SK-N-SH (cell line): ENCODE measurements around the gene ADAMTS10. TPM values are rescaled to one million over a fixed set of nuclear protein-coding genes. Genes with fewer than 3 reads are reported as not detected.
"Not testable (repeated sequence)": the region's sequence is repeated elsewhere in the genome, so short reads cannot be mapped to it uniquely, and the experiment has no call there.

Source experiments
- CTCF ChIA-PET: fragments of 300-600, 350-600 bp; formaldehyde crosslinking; extraction: SDS; loops from one replicate; lab custom pipeline; 2021; lab: Yijun Ruan, JAX
- POLR2A ChIA-PET: fragments of 350-600 bp; sonication (Branson Sonifier 250); formaldehyde crosslinking; extraction: SDS; loops from one replicate; lab custom pipeline; 2020; ENCODE audit warnings: antibody characterized with exemption, inconsistent platforms; lab: Yijun Ruan, JAX
- DNase-seq: peaks from one replicate; pipeline ENCODE4 v3.0.0; 2012
- H2AFZ ChIP-seq: fragments of 200-600 bp; sonication (generic); 2 replicates; pipeline ENCODE4 v1.8.1; 2016; ENCODE audit warnings: antibody characterized with exemption, mild to moderate bottlenecking, low read depth
- H3F3A ChIP-seq: fragments of 200-600 bp; sonication (generic); replicated peaks from 2 replicates; pipeline ENCODE3; 2016; ENCODE audit warnings: antibody characterized with exemption, mild to moderate bottlenecking; ENCODE audit not compliant: insufficient read depth
- H3K27ac ChIP-seq, 2 experiments: fragments of 200-500 bp in 1 of 2; fragments of 200-600 bp in 1 of 2; sonication (Bioruptor generic) in 1 of 2; sonication (generic), shearing (Covaris generic) in 1 of 2; 2 replicates each; pipeline versions ENCODE4 v1.5.1 to v1.6.1; 2014 to 2016; ENCODE audit warnings: low read depth in 2 of 2, inconsistent platforms in 1 of 2, low read length in 1 of 2, mild to moderate bottlenecking in 1 of 2, mixed read lengths in 1 of 2
- H3K27me3 ChIP-seq: fragments of 200-600 bp; sonication (generic), shearing (Covaris generic); 2 replicates; pipeline ENCODE4 v1.6.1; 2016; ENCODE audit warnings: mixed run types; ENCODE audit not compliant: insufficient read depth
- H3K36me3 ChIP-seq, 2 experiments: fragments of 200-500 bp in 1 of 2; fragments of 200-600 bp in 1 of 2; sonication (Bioruptor generic) in 1 of 2; sonication (generic) in 1 of 2; replicated peaks in 1 of 2; 2 replicates each; pipeline versions ENCODE3 to v1.5.1; 2014 to 2016; ENCODE audit warnings: low read length in 1 of 2, mild to moderate bottlenecking in 1 of 2; ENCODE audit not compliant: insufficient read depth in 2 of 2, control insufficient read depth in 1 of 2
- H3K4me1 ChIP-seq, 2 experiments: fragments of 200-500 bp in 1 of 2; fragments of 200-600 bp in 1 of 2; sonication (Bioruptor generic) in 1 of 2; sonication (generic), shearing (Covaris generic) in 1 of 2; 2 replicates each; pipeline versions ENCODE4 v1.5.1 to v1.6.1; 2014 to 2016; ENCODE audit warnings: low read depth in 1 of 2, low read length in 1 of 2, mixed run types in 1 of 2; ENCODE audit not compliant: insufficient read depth in 2 of 2, control insufficient read depth in 1 of 2
- H3K4me2 ChIP-seq: fragments of 200-600 bp; sonication (generic), shearing (Covaris generic); 2 replicates; pipeline ENCODE4 v1.6.1; 2017; ENCODE audit warnings: mixed run types
- H3K4me3 ChIP-seq, 2 experiments: fragments of 200-500 bp in 1 of 2; fragments of 200-600 bp in 1 of 2; sonication (Bioruptor generic) in 1 of 2; sonication (generic), shearing (Covaris generic) in 1 of 2; 2 replicates each; pipeline versions ENCODE4 v1.5.1 to v1.8.1; 2014 to 2016; ENCODE audit warnings: low read depth in 2 of 2, inconsistent platforms in 1 of 2, low read length in 1 of 2, mild to moderate bottlenecking in 1 of 2, mixed read lengths in 1 of 2, moderate library complexity in 1 of 2
- H3K79me2 ChIP-seq: fragments of 200-600 bp; sonication (generic); 2 replicates; pipeline ENCODE4 v1.8.1; 2017; ENCODE audit warnings: mild to moderate bottlenecking; ENCODE audit not compliant: insufficient read depth
- H3K9ac ChIP-seq: fragments of 200-600 bp; sonication (generic); 2 replicates; pipeline ENCODE4 v1.6.1; 2017; ENCODE audit warnings: mixed run types
- H3K9me2 ChIP-seq: fragments of 200-600 bp; sonication (generic); 2 replicates; pipeline ENCODE4 v1.6.1; 2017; ENCODE audit warnings: mixed run types
- H3K9me3 ChIP-seq: fragments of 200-600 bp; sonication (generic); 2 replicates; pipeline ENCODE4 v1.6.1; 2017; ENCODE audit warnings: mixed run types, mild to moderate bottlenecking, moderate library complexity
- H4K20me1 ChIP-seq: fragments of 200-600 bp; sonication (generic); 2 replicates; pipeline ENCODE4 v1.6.1; 2017; ENCODE audit warnings: mild to moderate bottlenecking, mixed run types; ENCODE audit not compliant: insufficient read depth
- FOXM1 ChIP-seq: IDR thresholded peaks from 2 replicates; pipeline ENCODE4 v1.4.0; 2012; ENCODE audit warnings: low read depth, mild to moderate bottlenecking
- GABPA ChIP-seq: IDR thresholded peaks from 2 replicates; pipeline ENCODE4 v1.4.0; 2012; ENCODE audit warnings: low read depth, mild to moderate bottlenecking
- GATA2 ChIP-seq: sonication (generic); formaldehyde crosslinking; IDR thresholded peaks from 2 replicates; pipeline ENCODE4 v1.5.0; 2020; ENCODE audit warnings: mild to moderate bottlenecking, missing genetic modification reagents
- JUND ChIP-seq: IDR thresholded peaks from 2 replicates; pipeline ENCODE4 v1.4.0; 2012
- MEF2A ChIP-seq: IDR thresholded peaks from 2 replicates; pipeline ENCODE4 v1.4.0; 2012; ENCODE audit warnings: low read depth, borderline replicate concordance
- MXI1 ChIP-seq: IDR thresholded peaks from 2 replicates; pipeline ENCODE4 v1.6.1; 2012; ENCODE audit warnings: mild to moderate bottlenecking, low read depth, low read length, improper control_type of control experiment
- RAD21 ChIP-seq: IDR thresholded peaks from 2 replicates; pipeline ENCODE4 v1.6.1; 2012; ENCODE audit warnings: mild to moderate bottlenecking, low read length
- RCOR1 ChIP-seq: fragments of 150-350 bp; IDR thresholded peaks from 2 replicates; pipeline ENCODE4 v1.6.1; 2017; ENCODE audit warnings: antibody characterized with exemption, low read length
- RFX5 ChIP-seq: IDR thresholded peaks from 2 replicates; pipeline ENCODE4 v1.6.1; 2012; ENCODE audit warnings: mild to moderate bottlenecking, improper control_type of control experiment, low read length
- RXRA ChIP-seq: IDR thresholded peaks from 2 replicates; pipeline ENCODE4 v1.4.0; 2012; ENCODE audit warnings: low read depth, mild to moderate bottlenecking, borderline replicate concordance
- SMC3 ChIP-seq: IDR thresholded peaks from 2 replicates; pipeline ENCODE4 v1.6.1; 2012; ENCODE audit warnings: low read depth, low read length, improper control_type of control experiment
- TAF1 ChIP-seq: IDR thresholded peaks from 2 replicates; pipeline ENCODE4 v1.6.1; 2012; ENCODE audit warnings: low read depth, mild to moderate bottlenecking, low read length, moderate library complexity, borderline replicate concordance
- TCF12 ChIP-seq: IDR thresholded peaks from 2 replicates; pipeline ENCODE4 v1.4.0; 2012
- TEAD4 ChIP-seq: IDR thresholded peaks from 2 replicates; pipeline ENCODE4 v1.4.0; 2012; ENCODE audit warnings: mild to moderate bottlenecking, borderline replicate concordance; ENCODE audit not compliant: insufficient read depth
- YY1 ChIP-seq: IDR thresholded peaks from 2 replicates; pipeline ENCODE4 v1.4.0; 2012; ENCODE audit warnings: low read depth, mild to moderate bottlenecking
- WGBS: methylation state at CpG from one replicate; pipeline ENCODE4 v1.1.6; 2017; ENCODE audit warnings: low lambda C conversion rate; 5-methylcytosine and 5-hydroxymethylcytosine counted together
- polyA plus RNA-seq, 3 experiments: library from polyadenylated mRNA; depleted of rRNA; stranded (reverse); fragments of >200 nt; gene quantifications; 2 replicates each; pipeline ENCODE4 v1.2.3, GENCODE V29; 2012
- TF ChIP-seq, protein P1 (sequence below): IDR thresholded peaks from 2 replicates; pipeline ENCODE4 v1.4.0; 2012; ENCODE audit warnings: low read depth, borderline replicate concordance
- TF ChIP-seq, protein P2 (sequence below): IDR thresholded peaks from 2 replicates; pipeline ENCODE4 v1.4.0; 2012; ENCODE audit warnings: low read depth
- TF ChIP-seq, protein P3 (sequence below): IDR thresholded peaks from 2 replicates; pipeline ENCODE4; 2012
- TF ChIP-seq, protein P4 (sequence below): fragments of 150-350 bp; IDR thresholded peaks from 2 replicates; pipeline ENCODE4 v1.6.1; 2016; ENCODE audit warnings: mild to moderate bottlenecking, low read depth, low read length

ADAMTS10 gene
- polyA plus RNA-seq, 1 of the 3 experiments (the other 2 are of a cell fraction): 3.6 TPM

DNA sequence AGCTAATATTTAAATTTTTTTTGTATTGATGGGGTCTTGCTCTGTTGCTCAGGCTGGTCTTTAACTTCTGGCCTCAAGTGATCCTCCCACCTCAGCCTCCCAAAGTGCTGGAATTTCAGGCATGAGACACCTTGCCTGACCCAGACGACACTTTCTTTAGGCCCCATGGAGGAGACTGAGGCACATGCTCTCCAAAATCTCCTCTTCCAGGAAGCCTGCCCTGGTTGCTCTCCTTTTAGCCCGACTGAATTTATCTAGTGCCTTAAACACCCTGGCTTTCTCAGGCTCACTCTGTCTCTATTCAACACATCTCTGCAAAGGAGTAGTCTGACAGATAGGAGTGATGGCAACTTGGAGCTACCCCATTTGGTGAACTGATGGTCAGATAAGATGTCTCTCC, 52.2 kb downstream of the ADAMTS10 start:
- Histone ChIP-seq H3K27me3 (no peaks in the 10 kb centered on the region), H3K36me3 (no peaks in the 10 kb centered on the region), H4K20me1 (no peaks in the 10 kb centered on the region), H3F3A (no peaks in the 10 kb centered on the region), H2AFZ (no peak overlapping the region), H3K9me3 (no peaks in the 10 kb centered on the region), H3K27ac (no peak overlapping the region), H3K4me1 (no peaks in the 10 kb centered on the region), H3K79me2 (no peaks in the 10 kb centered on the region), H3K9me2 (no peaks in the 10 kb centered on the region), H3K4me2 (no peak overlapping the region), H3K9ac (no peak overlapping the region), H3K4me3 (no peak overlapping the region)
- CTCF ChIA-PET: interaction anchor here (1.0 to 4.9 kb wide), 3 partner anchors 21 to 53 kb away, joined by 3 to 34 read pairs (median 3); no protein-coding TSS in a partner anchor
- TF ChIP-seq, protein P1, sequence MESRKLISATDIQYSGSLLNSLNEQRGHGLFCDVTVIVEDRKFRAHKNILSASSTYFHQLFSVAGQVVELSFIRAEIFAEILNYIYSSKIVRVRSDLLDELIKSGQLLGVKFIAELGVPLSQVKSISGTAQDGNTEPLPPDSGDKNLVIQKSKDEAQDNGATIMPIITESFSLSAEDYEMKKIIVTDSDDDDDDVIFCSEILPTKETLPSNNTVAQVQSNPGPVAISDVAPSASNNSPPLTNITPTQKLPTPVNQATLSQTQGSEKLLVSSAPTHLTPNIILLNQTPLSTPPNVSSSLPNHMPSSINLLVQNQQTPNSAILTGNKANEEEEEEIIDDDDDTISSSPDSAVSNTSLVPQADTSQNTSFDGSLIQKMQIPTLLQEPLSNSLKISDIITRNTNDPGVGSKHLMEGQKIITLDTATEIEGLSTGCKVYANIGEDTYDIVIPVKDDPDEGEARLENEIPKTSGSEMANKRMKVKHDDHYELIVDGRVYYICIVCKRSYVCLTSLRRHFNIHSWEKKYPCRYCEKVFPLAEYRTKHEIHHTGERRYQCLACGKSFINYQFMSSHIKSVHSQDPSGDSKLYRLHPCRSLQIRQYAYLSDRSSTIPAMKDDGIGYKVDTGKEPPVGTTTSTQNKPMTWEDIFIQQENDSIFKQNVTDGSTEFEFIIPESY: no peak
- TF ChIP-seq FOXM1 (no peak), RXRA (no peak), JUND (no peak), MEF2A (no peak), SMC3 (no peak), MXI1 (no peak), RAD21 (no peak), GATA2 (CRISPR knock-in tag) (no peak), TEAD4 (no peak), TAF1 (no peak), YY1 (no peak), GABPA (no peak), RFX5 (no peak), RCOR1 (no peak)
- TF ChIP-seq, protein P2, sequence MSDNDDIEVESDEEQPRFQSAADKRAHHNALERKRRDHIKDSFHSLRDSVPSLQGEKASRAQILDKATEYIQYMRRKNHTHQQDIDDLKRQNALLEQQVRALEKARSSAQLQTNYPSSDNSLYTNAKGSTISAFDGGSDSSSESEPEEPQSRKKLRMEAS: no peak
- TF ChIP-seq, protein P3, sequence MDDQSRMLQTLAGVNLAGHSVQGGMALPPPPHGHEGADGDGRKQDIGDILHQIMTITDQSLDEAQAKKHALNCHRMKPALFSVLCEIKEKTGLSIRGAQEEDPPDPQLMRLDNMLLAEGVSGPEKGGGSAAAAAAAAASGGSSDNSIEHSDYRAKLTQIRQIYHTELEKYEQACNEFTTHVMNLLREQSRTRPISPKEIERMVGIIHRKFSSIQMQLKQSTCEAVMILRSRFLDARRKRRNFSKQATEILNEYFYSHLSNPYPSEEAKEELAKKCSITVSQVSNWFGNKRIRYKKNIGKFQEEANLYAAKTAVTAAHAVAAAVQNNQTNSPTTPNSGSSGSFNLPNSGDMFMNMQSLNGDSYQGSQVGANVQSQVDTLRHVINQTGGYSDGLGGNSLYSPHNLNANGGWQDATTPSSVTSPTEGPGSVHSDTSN: no peak
- whole genome bisulfite sequencing: 0% methylated on average over 2 of the region's 2 CpGs
- POLR2A ChIA-PET: no interaction called here
- DNase-seq: no peak

DNA sequence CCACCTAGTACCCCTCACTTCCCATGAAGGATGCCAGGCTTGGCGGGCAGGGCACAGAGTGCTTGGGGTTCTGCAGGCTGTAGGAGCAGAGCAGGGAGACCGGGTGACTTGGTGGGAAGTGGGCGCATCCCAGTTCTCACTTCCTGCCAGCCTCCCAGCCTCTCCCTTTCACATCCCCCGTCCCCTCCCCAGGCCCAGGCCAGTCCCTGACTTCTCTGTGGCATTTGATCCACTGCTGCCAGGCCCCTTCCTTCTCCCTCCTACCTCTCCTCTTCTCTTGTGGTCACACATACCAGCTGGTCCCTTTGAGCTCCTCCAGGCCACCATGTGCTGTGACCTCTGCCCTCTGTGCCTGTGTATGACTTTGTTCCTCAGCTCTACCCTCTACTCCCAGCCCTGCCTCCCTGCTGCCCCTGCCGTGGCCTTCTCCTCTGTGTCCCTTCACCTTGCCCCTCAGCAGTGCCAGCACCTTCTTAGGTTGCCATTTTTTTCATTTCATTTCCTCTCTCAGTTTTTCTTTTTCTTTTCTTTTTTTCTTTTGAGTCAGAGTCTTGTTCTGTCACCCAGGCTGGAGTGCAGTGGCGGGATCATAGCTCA, 52.8 kb downstream of the ADAMTS10 start:
- Histone ChIP-seq H3K9me3 (no peaks in the 10 kb centered on the region), H3K79me2 (no peaks in the 10 kb centered on the region), H4K20me1 (no peaks in the 10 kb centered on the region), H3K27ac (no peak overlapping the region), H3K36me3 (no peaks in the 10 kb centered on the region), H3K4me2 (no peak overlapping the region), H3F3A (no peaks in the 10 kb centered on the region), H3K9ac (no peak overlapping the region), H3K27me3 (no peaks in the 10 kb centered on the region), H3K4me3 (no peak overlapping the region), H3K9me2 (no peaks in the 10 kb centered on the region), H3K4me1 (no peaks in the 10 kb centered on the region), H2AFZ (no peak overlapping the region)
- 53% methylated on average over 6 of the region's 6 CpGs for WGBS
- POLR2A ChIA-PET: no interaction called here
- DNase-seq: no peak
- CTCF ChIA-PET: interaction anchor here (4.9 kb wide), 1 partner anchor 22 kb away, joined by 34 read pairs; no protein-coding TSS in a partner anchor
- TF ChIP-seq, protein P4, sequence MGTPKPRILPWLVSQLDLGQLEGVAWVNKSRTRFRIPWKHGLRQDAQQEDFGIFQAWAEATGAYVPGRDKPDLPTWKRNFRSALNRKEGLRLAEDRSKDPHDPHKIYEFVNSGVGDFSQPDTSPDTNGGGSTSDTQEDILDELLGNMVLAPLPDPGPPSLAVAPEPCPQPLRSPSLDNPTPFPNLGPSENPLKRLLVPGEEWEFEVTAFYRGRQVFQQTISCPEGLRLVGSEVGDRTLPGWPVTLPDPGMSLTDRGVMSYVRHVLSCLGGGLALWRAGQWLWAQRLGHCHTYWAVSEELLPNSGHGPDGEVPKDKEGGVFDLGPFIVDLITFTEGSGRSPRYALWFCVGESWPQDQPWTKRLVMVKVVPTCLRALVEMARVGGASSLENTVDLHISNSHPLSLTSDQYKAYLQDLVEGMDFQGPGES: no peak
- TF ChIP-seq YY1 (no peak), TCF12 (no peak)

DNA sequence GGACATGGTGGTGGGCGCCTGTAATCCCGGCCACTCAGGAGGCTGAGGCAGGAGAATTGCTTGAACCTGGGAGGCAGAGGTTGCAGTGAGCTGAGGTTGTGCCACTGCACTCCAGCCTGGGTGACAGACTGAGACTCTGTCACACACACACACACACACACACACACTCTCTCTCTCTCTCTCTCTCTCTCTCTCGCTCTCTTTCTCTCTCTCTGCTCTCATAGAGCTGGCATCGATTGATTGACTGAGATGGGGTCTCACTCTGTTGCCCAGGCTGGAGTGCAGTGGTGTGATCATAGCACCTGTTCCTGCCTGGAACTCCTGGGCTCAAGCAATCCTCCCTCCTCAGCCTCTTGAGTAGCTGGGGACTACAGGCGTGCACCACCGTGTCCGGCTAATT, 56.8 kb downstream of the ADAMTS10 start:
- H3K9me2 ChIP-seq, H3K79me2 ChIP-seq, H3K4me2 ChIP-seq, H3K27ac ChIP-seq, H4K20me1 ChIP-seq, H3K9me3 ChIP-seq, H3K4me3 ChIP-seq, H3K36me3 ChIP-seq, POLR2A ChIA-PET, H3F3A ChIP-seq, H3K27me3 ChIP-seq, H2AFZ ChIP-seq, H3K9ac ChIP-seq, DNase-seq, H3K4me1 ChIP-seq: not testable (repeated sequence)
- WGBS: 96% methylated on average over 7 of the region's 7 CpGs
- CTCF ChIA-PET: interaction anchor here (9.5 kb wide), 1 partner anchor 26 kb away, joined by 44 read pairs; no protein-coding TSS in a partner anchor
